Spleen (tissue), 11 donors: ENCODE measurements around the gene SLC34A3. TPM values are rescaled to one million over a fixed set of nuclear protein-coding genes. Genes with fewer than 3 reads are reported as not detected.
A peak's percentile ranks its signal among the peaks of the same experiment; 100 is the strongest.

Experiments
- DNase-seq: peaks from one replicate; pipeline ENCODE4 v3.0.0-alpha.2; 2020
- H3K27ac ChIP-seq, 8 donors: fragments of 200-600 bp; sonication (generic) in 7 of 8; 1 replicate in 4 of 8; 2 replicates in 4 of 8; pipeline versions ENCODE4 v1.5.0 to v1.8.0; 2016 to 2021; ENCODE audit warnings: inconsistent platforms in 4 of 8, mild to moderate bottlenecking in 4 of 8, moderate library complexity in 1 of 8
- H3K27me3 ChIP-seq, 7 donors: fragments of 200-600 bp; sonication (generic) in 6 of 7; replicated peaks in 1 of 7; 1 replicate in 4 of 7; 2 replicates in 3 of 7; pipeline versions ENCODE4 v1.5.0 to v1.8.0; 2016 to 2021; ENCODE audit warnings: inconsistent platforms in 3 of 7, mild to moderate bottlenecking in 1 of 7
- H3K36me3 ChIP-seq, 6 donors: fragments of 200-600 bp; sonication (generic) in 5 of 6; 1 replicate in 4 of 6; 2 replicates in 2 of 6; pipeline versions ENCODE4 v1.5.0 to v1.8.0; 2016 to 2021; ENCODE audit warnings: inconsistent platforms in 2 of 6
- H3K4me1 ChIP-seq, 6 donors: fragments of 200-600 bp; sonication (generic) in 5 of 6; 1 replicate in 3 of 6; 2 replicates in 3 of 6; pipeline versions ENCODE4 v1.5.0 to v1.8.0; 2016 to 2021; ENCODE audit warnings: inconsistent platforms in 3 of 6
- H3K4me3 ChIP-seq, 8 donors: fragments of 200-600 bp; sonication (generic) in 7 of 8; 1 replicate in 4 of 8; 2 replicates in 4 of 8; pipeline versions ENCODE4 v1.5.0 to v1.8.0; 2016 to 2021; ENCODE audit warnings: inconsistent platforms in 4 of 8, mild to moderate bottlenecking in 4 of 8, moderate library complexity in 2 of 8
- H3K9me3 ChIP-seq, 8 donors: fragments of 200-600 bp; sonication (generic) in 7 of 8; 1 replicate in 4 of 8; 2 replicates in 4 of 8; pipeline versions ENCODE4 v1.5.0 to v1.8.0; 2016 to 2021; ENCODE audit warnings: inconsistent platforms in 4 of 8
- CTCF ChIP-seq, 11 experiments: fragments of 200-600 bp in 7 of 11; fragments of 450-650 bp in 4 of 11; sonication (generic) in 4 of 11; IDR thresholded peaks in 8 of 11; conservative IDR thresholded peaks in 3 of 11; 1 replicate in 7 of 11; 2 replicates in 4 of 11; pipeline versions ENCODE4 v1.4.0 to v1.8.0; 2016 to 2021; ENCODE audit warnings: antibody characterized with exemption in 11 of 11, inconsistent platforms in 4 of 11, mild to moderate bottlenecking in 1 of 11
- POLR2A ChIP-seq, 3 donors: fragments of 450-650 bp; IDR thresholded peaks; one replicate each; pipeline ENCODE4 v1.5.1; 2017; ENCODE audit warnings: antibody characterized with exemption in 3 of 3, mild to moderate bottlenecking in 1 of 3
- POLR2AphosphoS5 ChIP-seq, 3 donors: sonication (generic); formaldehyde crosslinking; IDR thresholded peaks; one replicate each; pipeline ENCODE4 v1.5.1; 2017; ENCODE audit warnings: antibody characterized with exemption in 3 of 3
- WGBS, 5 donors: extraction: QIAGEN DNeasy Blood & Tissue Kit in 3 of 5; methylation state at CpG; one replicate each; pipeline versions ENCODE4 v1.1.5 to v1.1.7; 2013 to 2018; 5-methylcytosine and 5-hydroxymethylcytosine counted together
- intact Hi-C: fragments of 100-400 bp; cut with DNase I; formaldehyde crosslinking; loops from one replicate; pipeline ENCODE4 v1.15.0; 2023; ENCODE audit warnings: low total_unique reads
- polyA plus RNA-seq, 3 donors: library from polyadenylated mRNA; stranded (reverse); fragments of 200-250 nt; gene quantifications; one replicate each; pipeline ENCODE4 v1.2.1, GENCODE V29; 2013
- total RNA-seq, 7 donors: library from RNA; depleted of rRNA in 3 of 7; stranded (reverse); fragments of >200 nt in 3 of 7; fragmentation: NEBNext Ultra II Directional in 4 of 7; extraction: Animal tissue kit (Norgen Biotek cat#: 25700) in 4 of 7; gene quantifications; one replicate each; pipeline versions ENCODE4 v1.1.0 to v1.2.1, GENCODE V29; 2016 to 2021
- donor health status: healthy with polysubstance abuse.
- donor health status: DM: no; HTN: no; CAD: no; lungs with moderate emphysema.
- donor health status: DM: no; HTN: no; CAD: no.
- donor health status: Bipolar disorder and iron deficiency.
- donor health status: healthy.
- donor health status: DM: no; HTN: no; CAD: no.
- donor health status: DM: yes; HTN: yes; CAD: no.

SLC34A3 gene
- total and polyA plus RNA-seq, 10 donors, result not detected

- TF ChIP-seq CTCF (IDR thresholded peaks at IDR 0.05 in 8 of 11, conservative IDR thresholded peaks at IDR 0.05 in 3 of 11) (no peak), POLR2A (IDR thresholded peaks at IDR 0.05) (no peak), POLR2AphosphoS5 (IDR thresholded peaks at IDR 0.05) (peak in 1 of 3 donors; percentile 14)
- H3K4me3 ChIP-seq, result no peak overlapping the region
- peaks cover 4 to 19% (median 11%) of the 10 kb centered on the region in 6 donors for H3K4me1 ChIP-seq
- H3K36me3 ChIP-seq, result peaks cover 0 to 87% (median 22%) of the 10 kb centered on the region in 6 donors
- H3K27me3 ChIP-seq, result no peaks in the 10 kb centered on the region
- H3K9me3 ChIP-seq, result no peaks in the 10 kb centered on the region
- H3K27ac ChIP-seq, result no peak overlapping the region
- WGBS, 5 donors, result 77 to 83% (median 80%) methylated on average over 13 of the region's 13 CpGs
- intact Hi-C loops, result no loop called here
- no peak for DNase-seq
Observed at GRCh38 chr9:137211532-137211931, 19.2 kb upstream of the SLC34A3 start.

- no peak overlapping the region for H3K4me3 ChIP-seq
- peaks cover 0 to 90% (median 23%) of the 10 kb centered on the region in 6 donors for H3K36me3 ChIP-seq
- WGBS, 5 donors, result 83 to 93% (median 88%) methylated on average over 11 to 21 of the region's 21 CpGs
Observed at GRCh38 chr9:137212520-137212919, 18.2 kb upstream of the SLC34A3 start.

GRCh38 chr9:137213160-137214060 lies 17.3 kb upstream of the SLC34A3 start:
- Histone ChIP-seq H3K27ac (no peak overlapping the region), H3K4me3 (no peak overlapping the region), H3K27me3 (no peaks in the 10 kb centered on the region), H3K9me3 (no peaks in the 10 kb centered on the region), H3K36me3 (peaks cover 0 to 90% (median 23%) of the 10 kb centered on the region in 6 donors), H3K4me1 (peaks cover 0 to 22% (median 16%) of the 10 kb centered on the region in 6 donors)
- no peak for DNase-seq
- WGBS, 5 donors, result 87 to 96% (median 92%) methylated on average over 31 to 49 of the region's 49 CpGs
- TF ChIP-seq POLR2AphosphoS5 (IDR thresholded peaks at IDR 0.05), result peak in 2 of 3 donors; percentile 15 to 45
- TF ChIP-seq CTCF (IDR thresholded peaks at IDR 0.05 in 8 of 11, conservative IDR thresholded peaks at IDR 0.05 in 3 of 11), result no peak
- intact Hi-C loops, result no loop called here

More at GRCh38 chr9:137212520-137212919, 18.2 kb upstream of the SLC34A3 start:
- TF ChIP-seq POLR2A (IDR thresholded peaks at IDR 0.05) (no peak), CTCF (IDR thresholded peaks at IDR 0.05 in 8 of 11, conservative IDR thresholded peaks at IDR 0.05 in 3 of 11) (no peak), POLR2AphosphoS5 (IDR thresholded peaks at IDR 0.05) (peak in 1 of 3 donors; percentile 26)
- Histone ChIP-seq H3K27me3 (no peaks in the 10 kb centered on the region), H3K4me1 (peaks cover 0 to 19% (median 9%) of the 10 kb centered on the region in 6 donors), H3K9me3 (no peaks in the 10 kb centered on the region), H3K27ac (no peak overlapping the region)
- no peak for DNase-seq
- intact Hi-C loops, result no loop called here

GRCh38 chr9:137214620-137215019 lies 16.1 kb upstream of the SLC34A3 start:
- H3K27ac ChIP-seq, result no peak overlapping the region
- H3K4me1 ChIP-seq, result peaks cover 0 to 34% (median 18%) of the 10 kb centered on the region in 6 donors
- no peaks in the 10 kb centered on the region for H3K9me3 ChIP-seq
- TF ChIP-seq POLR2A (IDR thresholded peaks at IDR 0.05) (no peak), POLR2AphosphoS5 (IDR thresholded peaks at IDR 0.05) (peak in 2 of 3 donors; percentile 17 to 21)
- H3K27me3 ChIP-seq, result no peaks in the 10 kb centered on the region
- no peak for DNase-seq
- intact Hi-C loops, result no loop called here
- 91 to 97% (median 95%) methylated on average over 13 to 19 of the region's 19 CpGs for WGBS, 5 donors
- peaks cover 0 to 78% (median 23%) of the 10 kb centered on the region in 6 donors for H3K36me3 ChIP-seq
- no peak overlapping the region for H3K4me3 ChIP-seq
